SK-N-SH (cell line): ENCODE results near the gene VPS13A. TPM values are rescaled to one million over a fixed set of nuclear protein-coding genes. Genes with fewer than 3 reads are reported as not detected.

Experiments
- CTCF ChIA-PET: fragments of 300-600, 350-600 bp; formaldehyde crosslinking; extraction: SDS; loops from one replicate; lab custom pipeline; 2021; lab: Yijun Ruan, JAX
- POLR2A ChIA-PET: fragments of 350-600 bp; sonication (Branson Sonifier 250); formaldehyde crosslinking; extraction: SDS; loops from one replicate; lab custom pipeline; 2020; ENCODE audit warnings: antibody characterized with exemption, inconsistent platforms; lab: Yijun Ruan, JAX
- DNase-seq: peaks from one replicate; pipeline ENCODE4 v3.0.0; 2012
- H2AFZ ChIP-seq: fragments of 200-600 bp; sonication (generic); 2 replicates; pipeline ENCODE4 v1.8.1; 2016; ENCODE audit warnings: antibody characterized with exemption, mild to moderate bottlenecking, low read depth
- H3F3A ChIP-seq: fragments of 200-600 bp; sonication (generic); replicated peaks from 2 replicates; pipeline ENCODE3; 2016; ENCODE audit warnings: antibody characterized with exemption, mild to moderate bottlenecking; ENCODE audit not compliant: insufficient read depth
- H3K27ac ChIP-seq, 2 experiments: fragments of 200-500 bp in 1 of 2; fragments of 200-600 bp in 1 of 2; sonication (Bioruptor generic) in 1 of 2; sonication (generic), shearing (Covaris generic) in 1 of 2; 2 replicates each; pipeline versions ENCODE4 v1.5.1 to v1.6.1; 2014 to 2016; ENCODE audit warnings: low read depth in 2 of 2, inconsistent platforms in 1 of 2, low read length in 1 of 2, mild to moderate bottlenecking in 1 of 2, mixed read lengths in 1 of 2
- H3K27me3 ChIP-seq: fragments of 200-600 bp; sonication (generic), shearing (Covaris generic); 2 replicates; pipeline ENCODE4 v1.6.1; 2016; ENCODE audit warnings: mixed run types; ENCODE audit not compliant: insufficient read depth
- H3K36me3 ChIP-seq, 2 experiments: fragments of 200-500 bp in 1 of 2; fragments of 200-600 bp in 1 of 2; sonication (Bioruptor generic) in 1 of 2; sonication (generic) in 1 of 2; replicated peaks in 1 of 2; 2 replicates each; pipeline versions ENCODE3 to v1.5.1; 2014 to 2016; ENCODE audit warnings: low read length in 1 of 2, mild to moderate bottlenecking in 1 of 2; ENCODE audit not compliant: insufficient read depth in 2 of 2, control insufficient read depth in 1 of 2
- H3K4me1 ChIP-seq, 2 experiments: fragments of 200-500 bp in 1 of 2; fragments of 200-600 bp in 1 of 2; sonication (Bioruptor generic) in 1 of 2; sonication (generic), shearing (Covaris generic) in 1 of 2; 2 replicates each; pipeline versions ENCODE4 v1.5.1 to v1.6.1; 2014 to 2016; ENCODE audit warnings: low read depth in 1 of 2, low read length in 1 of 2, mixed run types in 1 of 2; ENCODE audit not compliant: insufficient read depth in 2 of 2, control insufficient read depth in 1 of 2
- H3K4me2 ChIP-seq: fragments of 200-600 bp; sonication (generic), shearing (Covaris generic); 2 replicates; pipeline ENCODE4 v1.6.1; 2017; ENCODE audit warnings: mixed run types
- H3K4me3 ChIP-seq, 2 experiments: fragments of 200-500 bp in 1 of 2; fragments of 200-600 bp in 1 of 2; sonication (Bioruptor generic) in 1 of 2; sonication (generic), shearing (Covaris generic) in 1 of 2; 2 replicates each; pipeline versions ENCODE4 v1.5.1 to v1.8.1; 2014 to 2016; ENCODE audit warnings: low read depth in 2 of 2, inconsistent platforms in 1 of 2, low read length in 1 of 2, mild to moderate bottlenecking in 1 of 2, mixed read lengths in 1 of 2, moderate library complexity in 1 of 2
- H3K79me2 ChIP-seq: fragments of 200-600 bp; sonication (generic); 2 replicates; pipeline ENCODE4 v1.8.1; 2017; ENCODE audit warnings: mild to moderate bottlenecking; ENCODE audit not compliant: insufficient read depth
- H3K9ac ChIP-seq: fragments of 200-600 bp; sonication (generic); 2 replicates; pipeline ENCODE4 v1.6.1; 2017; ENCODE audit warnings: mixed run types
- H3K9me2 ChIP-seq: fragments of 200-600 bp; sonication (generic); 2 replicates; pipeline ENCODE4 v1.6.1; 2017; ENCODE audit warnings: mixed run types
- H3K9me3 ChIP-seq: fragments of 200-600 bp; sonication (generic); 2 replicates; pipeline ENCODE4 v1.6.1; 2017; ENCODE audit warnings: mixed run types, mild to moderate bottlenecking, moderate library complexity
- H4K20me1 ChIP-seq: fragments of 200-600 bp; sonication (generic); 2 replicates; pipeline ENCODE4 v1.6.1; 2017; ENCODE audit warnings: mild to moderate bottlenecking, mixed run types; ENCODE audit not compliant: insufficient read depth
- CTCF ChIP-seq: fragments of 200-600 bp; sonication (generic); IDR thresholded peaks from 2 replicates; pipeline ENCODE4 v1.6.1; 2017; ENCODE audit warnings: antibody characterized with exemption, mild to moderate bottlenecking, moderate library complexity
- ELF1 ChIP-seq: IDR thresholded peaks from 2 replicates; pipeline ENCODE4 v1.4.0; 2012
- EZH2phosphoT487 ChIP-seq: fragments of 200-600 bp; sonication (generic); IDR thresholded peaks from 2 replicates; pipeline ENCODE4 v1.6.1; 2017; ENCODE audit warnings: low read depth, mixed run types, mild to moderate bottlenecking, antibody characterized with exemption, moderate library complexity, borderline replicate concordance
- FOSL2 ChIP-seq: IDR thresholded peaks from 2 replicates; pipeline ENCODE4 v1.4.0; 2012; ENCODE audit warnings: low read depth, mild to moderate bottlenecking, moderate library complexity, borderline replicate concordance
- FOXM1 ChIP-seq: IDR thresholded peaks from 2 replicates; pipeline ENCODE4 v1.4.0; 2012; ENCODE audit warnings: low read depth, mild to moderate bottlenecking
- GATA2 ChIP-seq: sonication (generic); formaldehyde crosslinking; IDR thresholded peaks from 2 replicates; pipeline ENCODE4 v1.5.0; 2020; ENCODE audit warnings: mild to moderate bottlenecking, missing genetic modification reagents
- JUND ChIP-seq: IDR thresholded peaks from 2 replicates; pipeline ENCODE4 v1.4.0; 2012
- MAX ChIP-seq: IDR thresholded peaks from 2 replicates; pipeline ENCODE4 v1.4.0; 2012; ENCODE audit warnings: low read depth
- MXI1 ChIP-seq: IDR thresholded peaks from 2 replicates; pipeline ENCODE4 v1.6.1; 2012; ENCODE audit warnings: mild to moderate bottlenecking, low read depth, low read length, improper control_type of control experiment
- NFIC ChIP-seq: IDR thresholded peaks from 2 replicates; pipeline ENCODE4 v1.4.0; 2012; ENCODE audit warnings: borderline replicate concordance
- NRF1 ChIP-seq: IDR thresholded peaks from 2 replicates; pipeline ENCODE4 v1.6.1; 2012; ENCODE audit warnings: low read depth, mild to moderate bottlenecking, low read length
- POLR2AphosphoS5 ChIP-seq: IDR thresholded peaks from 2 replicates; pipeline ENCODE4 v1.6.1; 2012; ENCODE audit warnings: low read depth, low read length
- REST ChIP-seq: IDR thresholded peaks from 2 replicates; pipeline ENCODE4 v1.6.1; 2012; ENCODE audit warnings: mild to moderate bottlenecking, low read depth, low read length, moderate library complexity
- SMC3 ChIP-seq: IDR thresholded peaks from 2 replicates; pipeline ENCODE4 v1.6.1; 2012; ENCODE audit warnings: low read depth, low read length, improper control_type of control experiment
- TAF1 ChIP-seq: IDR thresholded peaks from 2 replicates; pipeline ENCODE4 v1.6.1; 2012; ENCODE audit warnings: low read depth, mild to moderate bottlenecking, low read length, moderate library complexity, borderline replicate concordance
- TCF12 ChIP-seq: IDR thresholded peaks from 2 replicates; pipeline ENCODE4 v1.4.0; 2012
- USF1 ChIP-seq: IDR thresholded peaks from 2 replicates; pipeline ENCODE4 v1.4.0; 2012; ENCODE audit warnings: low read depth, borderline replicate concordance
- WGBS: methylation state at CpG from one replicate; pipeline ENCODE4 v1.1.6; 2017; ENCODE audit warnings: low lambda C conversion rate; 5-methylcytosine and 5-hydroxymethylcytosine counted together
- polyA plus RNA-seq, 3 experiments: library from polyadenylated mRNA; depleted of rRNA; stranded (reverse); fragments of >200 nt; gene quantifications; 2 replicates each; pipeline ENCODE4 v1.2.3, GENCODE V29; 2012

Gene VPS13A
- polyA plus RNA-seq, 1 of the 3 experiments (the other 2 are of a cell fraction) = 6.0 TPM

GRCh38 chr9:77307166-77307565 lies 129.8 kb downstream of the VPS13A start:
- ChIA-PET CTCF (interaction anchor here (1.2 to 1.5 kb wide), 2 partner anchors 12 to 140 kb away, joined by 3 to 5 read pairs; no protein-coding TSS in a partner anchor), POLR2A (no interaction called here)
- H3K27ac ChIP-seq = no peak overlapping the region
- peaks cover 7 to 34% of the 10 kb centered on the region in 2 experiments for H3K36me3 ChIP-seq
- WGBS = 100% methylated on average over 2 of the region's 2 CpGs
- no peak overlapping the region for H3K9ac ChIP-seq
- no peak overlapping the region for H3K4me2 ChIP-seq
- no peaks in the 10 kb centered on the region for H3F3A ChIP-seq
- no peaks in the 10 kb centered on the region for H4K20me1 ChIP-seq
- TF ChIP-seq POLR2AphosphoS5 (no peak), REST (no peak), ELF1 (no peak), NRF1 (no peak), TAF1 (no peak), EZH2phosphoT487 (no peak), MXI1 (no peak), TCF12 (no peak), MAX (no peak), GATA2 (CRISPR knock-in tag) (no peak), FOSL2 (no peak), USF1 (no peak), FOXM1 (no peak), SMC3 (no peak), CTCF (no peak), JUND (no peak), NFIC (no peak)
- no peaks in the 10 kb centered on the region for H3K79me2 ChIP-seq
- no peak overlapping the region for H2AFZ ChIP-seq
- H3K4me3 ChIP-seq = no peak overlapping the region
- H3K27me3 ChIP-seq = no peaks in the 10 kb centered on the region
- H3K4me1 ChIP-seq = 0 out of 4 replicates have a peak, but pooled peaks cover 0 to 8% of the 10 kb centered on the region in 2 experiments
- H3K9me2 ChIP-seq = no peaks in the 10 kb centered on the region
- no peak for DNase-seq
- no peaks in the 10 kb centered on the region for H3K9me3 ChIP-seq
